Brain microvascular endothelial cell (primary cell): ENCODE results near the gene FLT1.

Experiments used
- DNase-seq: peaks from one replicate; pipeline ENCODE4 v3.0.0-alpha.2; 2020
- H3K27ac ChIP-seq: fragments of 250-450 bp; sonication (Bioruptor Pico); 2 replicates; pipeline ENCODE4 v1.5.1; 2020; ENCODE audit warnings: mild to moderate bottlenecking, moderate library complexity
- H3K27me3 ChIP-seq: fragments of 250-450 bp; sonication (Bioruptor Pico); replicated peaks from 2 replicates; pipeline ENCODE4 v1.5.1; 2020; ENCODE audit warnings: mild to moderate bottlenecking
- H3K36me3 ChIP-seq: fragments of 250-450 bp; sonication (Bioruptor Pico); replicated peaks from 2 replicates; pipeline ENCODE4 v1.5.1; 2020; ENCODE audit warnings: mild to moderate bottlenecking
- H3K4me3 ChIP-seq: 2 replicates; pipeline ENCODE4 v1.5.1; 2011; ENCODE audit warnings: low read depth, mild to moderate bottlenecking, control low read depth, low read length, moderate library complexity
- in situ Hi-C: cut with HindIII; loops from 2 replicates; pipeline ENCODE4 v1.10.0; 2017; ENCODE audit warnings: low sequenced_read_pairs, low pct_ligation_motif_present
- TF ChIP-seq, protein P1 (sequence below): IDR thresholded peaks from 2 replicates; pipeline ENCODE4 v1.5.1; 2011; ENCODE audit warnings: low read depth, mild to moderate bottlenecking, moderate library complexity, low read length, control low read depth, inconsistent platforms; ENCODE audit errors: missing control alignments

FLT1 gene

GRCh38 chr13:28385362-28385761 lies 109.6 kb downstream of the FLT1 start:
- Histone ChIP-seq H3K4me3 (no peak overlapping the region), H3K27ac (no peak overlapping the region), H3K36me3 (no peaks in the 10 kb centered on the region), H3K27me3 (no peaks in the 10 kb centered on the region)
- DNase-seq = no peak
- TF ChIP-seq, protein P1, sequence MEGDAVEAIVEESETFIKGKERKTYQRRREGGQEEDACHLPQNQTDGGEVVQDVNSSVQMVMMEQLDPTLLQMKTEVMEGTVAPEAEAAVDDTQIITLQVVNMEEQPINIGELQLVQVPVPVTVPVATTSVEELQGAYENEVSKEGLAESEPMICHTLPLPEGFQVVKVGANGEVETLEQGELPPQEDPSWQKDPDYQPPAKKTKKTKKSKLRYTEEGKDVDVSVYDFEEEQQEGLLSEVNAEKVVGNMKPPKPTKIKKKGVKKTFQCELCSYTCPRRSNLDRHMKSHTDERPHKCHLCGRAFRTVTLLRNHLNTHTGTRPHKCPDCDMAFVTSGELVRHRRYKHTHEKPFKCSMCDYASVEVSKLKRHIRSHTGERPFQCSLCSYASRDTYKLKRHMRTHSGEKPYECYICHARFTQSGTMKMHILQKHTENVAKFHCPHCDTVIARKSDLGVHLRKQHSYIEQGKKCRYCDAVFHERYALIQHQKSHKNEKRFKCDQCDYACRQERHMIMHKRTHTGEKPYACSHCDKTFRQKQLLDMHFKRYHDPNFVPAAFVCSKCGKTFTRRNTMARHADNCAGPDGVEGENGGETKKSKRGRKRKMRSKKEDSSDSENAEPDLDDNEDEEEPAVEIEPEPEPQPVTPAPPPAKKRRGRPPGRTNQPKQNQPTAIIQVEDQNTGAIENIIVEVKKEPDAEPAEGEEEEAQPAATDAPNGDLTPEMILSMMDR = no peak
- in situ Hi-C loops = no loop called here

- H3K27ac ChIP-seq = no peak overlapping the region
- no peaks in the 10 kb centered on the region for H3K27me3 ChIP-seq
- TF ChIP-seq, protein P1 = no peak
- DNase-seq = no peak
- H3K4me3 ChIP-seq = no peak overlapping the region
- in situ Hi-C loops = no loop called here
- H3K36me3 ChIP-seq = no peaks in the 10 kb centered on the region
These were observed 110.1 kb downstream of the FLT1 start for GRCh38 chr13:28384789-28385188.

- H3K27ac ChIP-seq = no peak overlapping the region
- in situ Hi-C loops = no loop called here
These were observed 114.6 kb downstream of the FLT1 start for GRCh38 chr13:28380319-28380718.

GRCh38 chr13:28379371-28380083 lies 115.4 kb downstream of the FLT1 start:
- DNase-seq = no peak

More at GRCh38 chr13:28380319-28380718, 114.6 kb downstream of the FLT1 start:
- TF ChIP-seq, protein P1 = no peak
- H3K36me3 ChIP-seq = no peaks in the 10 kb centered on the region
- DNase-seq = no peak
- H3K27me3 ChIP-seq = no peaks in the 10 kb centered on the region
- H3K4me3 ChIP-seq = no peak overlapping the region

GRCh38 chr13:28376604-28377003 lies 118.3 kb downstream of the FLT1 start:
- Histone ChIP-seq H3K27ac (no peak overlapping the region), H3K4me3 (no peak overlapping the region), H3K27me3 (no peaks in the 10 kb centered on the region), H3K36me3 (no peaks in the 10 kb centered on the region)
- no peak for DNase-seq
- TF ChIP-seq, protein P1 = no peak
- in situ Hi-C loops = no loop called here

More at GRCh38 chr13:28379371-28380083, 115.4 kb downstream of the FLT1 start:
- H3K27me3 ChIP-seq = no peaks in the 10 kb centered on the region
- no peaks in the 10 kb centered on the region for H3K36me3 ChIP-seq
- H3K27ac ChIP-seq = no peak overlapping the region
- no peak overlapping the region for H3K4me3 ChIP-seq
- in situ Hi-C loops = no loop called here
- TF ChIP-seq, protein P1 = no peak

DNA sequence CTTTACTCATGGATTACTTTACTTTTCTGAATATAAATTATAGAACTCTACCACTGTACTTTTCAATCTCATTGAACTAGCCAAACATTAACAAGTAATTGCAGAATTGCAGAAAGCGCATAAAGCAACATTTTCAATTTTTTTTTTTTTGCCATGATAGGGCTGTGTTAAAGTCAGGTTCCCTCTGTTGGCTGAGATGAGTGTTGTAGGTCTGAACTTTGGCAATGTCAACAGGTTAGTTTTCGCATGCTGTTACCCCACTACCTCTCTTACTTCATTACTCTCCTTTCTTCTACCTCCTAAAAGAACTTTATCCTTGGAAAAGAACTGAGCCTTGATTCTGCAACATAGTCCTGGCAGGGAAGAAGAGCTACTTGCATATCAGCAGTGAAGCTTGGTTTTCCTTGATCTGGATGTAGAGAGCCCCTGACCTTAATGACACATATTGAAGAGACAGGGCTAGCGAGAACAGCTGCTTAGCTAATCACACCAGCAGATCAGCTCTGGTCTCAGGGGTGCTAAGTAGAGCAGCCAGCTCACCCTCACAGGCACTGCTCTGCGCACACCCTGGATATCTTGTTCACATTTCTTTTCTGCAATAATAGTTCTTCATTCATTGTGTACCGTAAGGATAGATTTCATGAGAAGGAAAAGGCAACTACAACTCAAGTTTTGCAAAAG lies 119.5 kb downstream of the FLT1 start:
- no peaks in the 10 kb centered on the region for H3K27me3 ChIP-seq
- no peaks in the 10 kb centered on the region for H3K36me3 ChIP-seq
- no peak overlapping the region for H3K4me3 ChIP-seq
- TF ChIP-seq, protein P1 = no peak
- H3K27ac ChIP-seq = no peak overlapping the region
- DNase-seq = no peak
- in situ Hi-C loops = no loop called here
